ENCODE results near the gene MAPK10. TPM values are rescaled to one million over a fixed set of nuclear protein-coding genes. Genes with fewer than 3 reads are reported as not detected.

MAPK10 gene
- total and polyA plus RNA-seq, 9 of the 15 experiments (the other 6 are each of a cell fraction or from before 2014, with no cell fraction given) = 0.10 to 0.53 (median 0.18) TPM; not detected in 4

GRCh38 chr4:86261636-86262035 is 98.2 kb downstream of the MAPK10 start:
- in situ Hi-C loops (cut with MboI) (no loop called here), intact Hi-C loops (cut with micrococcal nuclease) (no loop called here)
- Histone ChIP-seq H3K79me2 (ENCODE audit: control insufficient read depth, insufficient read depth, low read length) (no peaks in the 10 kb centered on the region), H3K4me1 (replicated peaks in 1 of 2; ENCODE audit: control insufficient read depth in 2 of 2, insufficient read depth in 2 of 2, low read length in 2 of 2) (no peaks in the 10 kb centered on the region), H3K9me3 (replicated peaks; ENCODE audit: control insufficient read depth, insufficient read depth, low read depth, low read length) (no peaks in the 10 kb centered on the region), H3K9me1 (ENCODE audit: control insufficient read depth, insufficient read depth, low read length) (no peaks in the 10 kb centered on the region), H3K27ac (ENCODE audit: extremely low read depth, low read depth, low read length) (no peak overlapping the region), H3K36me3 (ENCODE audit: control insufficient read depth, insufficient read depth, low read length) (no peaks in the 10 kb centered on the region), H3K27me3 (ENCODE audit: control insufficient read depth in 2 of 2, insufficient read depth in 2 of 2, low read length in 2 of 2) (no peaks in the 10 kb centered on the region), H3K4me3 (no peak overlapping the region), H3K4me2 (ENCODE audit: insufficient read depth, low read length) (no peak overlapping the region), H4K20me1 (replicated peaks; ENCODE audit: control insufficient read depth, insufficient read depth, low read length) (no peaks in the 10 kb centered on the region), H2AFZ (ENCODE audit: low read depth, low read length) (no peak overlapping the region), H3K9ac (ENCODE audit: insufficient read depth in 1 of 2, low read depth in 2 of 2, low read length in 2 of 2) (no peak overlapping the region)
- ATAC-seq (no peak), FAIRE-seq (no peak), DNase-seq (ENCODE audit: extremely low read depth in 1 of 4, low spot score in 3 of 4) (no peak)
- CTCF ChIA-PET (ENCODE audit: low intra/inter-chr PET ratio) = no interaction called here
- POLR2A ChIA-PET = no interaction called here
- BruUV-seq (replicated peaks) = no TSS peak
- 0% methylated on average over 1 of the region's 1 CpG for WGBS (ENCODE audit: insufficient coverage, low coverage, missing lambda C conversion rate)
- TF ChIP-seq, protein P1, sequence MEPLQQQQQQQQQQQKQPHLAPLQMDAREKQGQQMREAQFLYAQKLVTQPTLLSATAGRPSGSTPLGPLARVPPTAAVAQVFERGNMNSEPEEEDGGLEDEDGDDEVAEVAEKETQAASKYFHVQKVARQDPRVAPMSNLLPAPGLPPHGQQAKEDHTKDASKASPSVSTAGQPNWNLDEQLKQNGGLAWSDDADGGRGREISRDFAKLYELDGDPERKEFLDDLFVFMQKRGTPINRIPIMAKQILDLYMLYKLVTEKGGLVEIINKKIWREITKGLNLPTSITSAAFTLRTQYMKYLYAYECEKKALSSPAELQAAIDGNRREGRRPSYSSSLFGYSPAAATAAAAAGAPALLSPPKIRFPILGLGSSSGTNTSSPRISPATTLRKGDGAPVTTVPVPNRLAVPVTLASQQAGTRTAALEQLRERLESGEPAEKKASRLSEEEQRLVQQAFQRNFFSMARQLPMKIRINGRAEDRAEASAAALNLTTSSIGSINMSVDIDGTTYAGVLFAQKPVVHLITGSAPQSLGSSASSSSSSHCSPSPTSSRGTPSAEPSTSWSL (CRISPR knock-in tag; IDR thresholded peaks at IDR 0.05; ENCODE audit: borderline replicate concordance) = no peak
- TF ChIP-seq ZNF699 (CRISPR knock-in tag; IDR thresholded peaks at IDR 0.05; ENCODE audit: insufficient replicate concordance) (no peak), ARID1B (IDR thresholded peaks at IDR 0.05) (no peak), PHF21A (IDR thresholded peaks at IDR 0.05; ENCODE audit: borderline replicate concordance, low read depth) (no peak), KLF1 (tag; IDR thresholded peaks at IDR 0.05) (no peak), MAFF (IDR thresholded peaks at IDR 0.05; ENCODE audit: low read length) (no peak), RB1 (IDR thresholded peaks at IDR 0.05; ENCODE audit: low read depth) (no peak), ARID2 (IDR thresholded peaks at IDR 0.05) (no peak), TFAP4 (CRISPR knock-in tag; IDR thresholded peaks at IDR 0.05; ENCODE audit: borderline replicate concordance) (no peak), CBX3 (IDR thresholded peaks at IDR 0.05; ENCODE audit: borderline replicate concordance in 1 of 2, low read length in 2 of 2) (no peak), TRIM24 (IDR thresholded peaks at IDR 0.05) (no peak), ESRRA (IDR thresholded peaks at IDR 0.05; ENCODE audit: borderline replicate concordance, low read depth) (no peak), CBFB (CRISPR knock-in tag; IDR thresholded peaks at IDR 0.05) (no peak), MNT (conservative IDR thresholded peaks at IDR 0.05) (no peak)
- TF ChIP-seq, protein P2, sequence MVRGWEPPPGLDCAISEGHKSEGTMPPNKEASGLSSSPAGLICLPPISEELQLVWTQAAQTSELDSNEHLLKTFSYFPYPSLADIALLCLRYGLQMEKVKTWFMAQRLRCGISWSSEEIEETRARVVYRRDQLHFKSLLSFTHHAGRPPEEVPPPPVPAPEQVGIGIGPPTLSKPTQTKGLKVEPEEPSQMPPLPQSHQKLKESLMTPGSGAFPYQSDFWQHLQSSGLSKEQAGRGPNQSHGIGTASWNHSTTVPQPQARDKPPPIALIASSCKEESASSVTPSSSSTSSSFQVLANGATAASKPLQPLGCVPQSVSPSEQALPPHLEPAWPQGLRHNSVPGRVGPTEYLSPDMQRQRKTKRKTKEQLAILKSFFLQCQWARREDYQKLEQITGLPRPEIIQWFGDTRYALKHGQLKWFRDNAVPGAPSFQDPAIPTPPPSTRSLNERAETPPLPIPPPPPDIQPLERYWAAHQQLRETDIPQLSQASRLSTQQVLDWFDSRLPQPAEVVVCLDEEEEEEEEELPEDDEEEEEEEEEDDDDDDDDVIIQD (CRISPR knock-in tag; IDR thresholded peaks at IDR 0.05) = no peak
- TF ChIP-seq, protein P3, sequence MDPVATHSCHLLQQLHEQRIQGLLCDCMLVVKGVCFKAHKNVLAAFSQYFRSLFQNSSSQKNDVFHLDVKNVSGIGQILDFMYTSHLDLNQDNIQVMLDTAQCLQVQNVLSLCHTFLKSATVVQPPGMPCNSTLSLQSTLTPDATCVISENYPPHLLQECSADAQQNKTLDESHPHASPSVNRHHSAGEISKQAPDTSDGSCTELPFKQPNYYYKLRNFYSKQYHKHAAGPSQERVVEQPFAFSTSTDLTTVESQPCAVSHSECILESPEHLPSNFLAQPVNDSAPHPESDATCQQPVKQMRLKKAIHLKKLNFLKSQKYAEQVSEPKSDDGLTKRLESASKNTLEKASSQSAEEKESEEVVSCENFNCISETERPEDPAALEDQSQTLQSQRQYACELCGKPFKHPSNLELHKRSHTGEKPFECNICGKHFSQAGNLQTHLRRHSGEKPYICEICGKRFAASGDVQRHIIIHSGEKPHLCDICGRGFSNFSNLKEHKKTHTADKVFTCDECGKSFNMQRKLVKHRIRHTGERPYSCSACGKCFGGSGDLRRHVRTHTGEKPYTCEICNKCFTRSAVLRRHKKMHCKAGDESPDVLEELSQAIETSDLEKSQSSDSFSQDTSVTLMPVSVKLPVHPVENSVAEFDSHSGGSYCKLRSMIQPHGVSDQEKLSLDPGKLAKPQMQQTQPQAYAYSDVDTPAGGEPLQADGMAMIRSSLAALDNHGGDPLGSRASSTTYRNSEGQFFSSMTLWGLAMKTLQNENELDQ (CRISPR knock-in tag; IDR thresholded peaks at IDR 0.05; ENCODE audit: borderline replicate concordance) = no peak
